GM23338 (cell line): ENCODE data around the gene HES4. TPM values are rescaled to one million over a fixed set of nuclear protein-coding genes. Genes with fewer than 3 reads are reported as not detected.

Source experiments
- ATAC-seq: fragments of 200-7000 bp; cut with Tn5 transposase; 3 replicates; pipeline ENCODE4 v1.9.1; 2020
- DNase-seq: peaks from one replicate; pipeline ENCODE4 v3.0.0-alpha.2; 2015; ENCODE audit warnings: low spot score
- H2AFZ ChIP-seq: fragments of 200-600 bp; sonication (generic); 2 replicates; pipeline ENCODE4 v1.8.0; 2016; ENCODE audit warnings: antibody characterized with exemption, mild to moderate bottlenecking, moderate library complexity
- H3F3A ChIP-seq: fragments of 200-600 bp; sonication (generic); replicated peaks from 2 replicates; pipeline ENCODE4 v1.8.0; 2017; ENCODE audit warnings: antibody characterized with exemption, mixed run types, low read depth
- H3K27ac ChIP-seq: fragments of 200-600 bp; sonication (generic); 2 replicates; pipeline ENCODE4 v1.6.1; 2016; ENCODE audit warnings: low read depth
- H3K27me3 ChIP-seq: fragments of 200-600 bp; sonication (generic); 2 replicates; pipeline ENCODE4 v1.8.0; 2016; ENCODE audit warnings: mild to moderate bottlenecking, mixed run types, moderate library complexity; ENCODE audit not compliant: insufficient read depth
- H3K36me3 ChIP-seq: fragments of 200-600 bp; sonication (generic); 2 replicates; pipeline ENCODE4 v1.8.0; 2016; ENCODE audit warnings: mild to moderate bottlenecking; ENCODE audit not compliant: insufficient read depth
- H3K4me1 ChIP-seq: fragments of 200-600 bp; sonication (generic); 2 replicates; pipeline ENCODE4 v1.8.0; 2016; ENCODE audit warnings: mild to moderate bottlenecking, moderate library complexity; ENCODE audit not compliant: insufficient read depth
- H3K4me2 ChIP-seq: fragments of 200-600 bp; sonication (generic); 2 replicates; pipeline ENCODE4 v1.7.1; 2017; ENCODE audit warnings: mixed run types
- H3K4me3 ChIP-seq: fragments of 200-600 bp; sonication (generic); 2 replicates; pipeline ENCODE4 v1.6.1; 2016; ENCODE audit warnings: mixed run types
- H3K79me2 ChIP-seq: fragments of 200-600 bp; sonication (generic); replicated peaks from 2 replicates; pipeline ENCODE4 v1.8.0; 2017; ENCODE audit warnings: mild to moderate bottlenecking; ENCODE audit not compliant: insufficient read depth
- H3K9me2 ChIP-seq: fragments of 200-600 bp; sonication (generic); 2 replicates; pipeline ENCODE4 v1.8.0; 2017; ENCODE audit not compliant: insufficient read depth
- H4K20me1 ChIP-seq: fragments of 200-600 bp; sonication (generic); replicated peaks from 2 replicates; pipeline ENCODE4 v1.8.0; 2017; ENCODE audit warnings: mild to moderate bottlenecking; ENCODE audit not compliant: insufficient read depth
- H3K27ac Mint-ChIP-seq: 2 replicates; pipeline ENCODE4 v1.8.0; 2020; ENCODE audit warnings: inconsistent platforms, mild to moderate bottlenecking, moderate library complexity, mixed read lengths
- H3K27me3 Mint-ChIP-seq: 3 replicates; pipeline ENCODE4 v1.8.0; 2022; ENCODE audit warnings: low read depth, mild to moderate bottlenecking, moderate library complexity, mixed read lengths, inconsistent platforms; ENCODE audit not compliant: insufficient read depth, poor library complexity
- H3K36me3 Mint-ChIP-seq: 3 replicates; pipeline ENCODE4 v1.8.0; 2021; ENCODE audit warnings: low read depth, mild to moderate bottlenecking, inconsistent platforms, moderate library complexity, mixed read lengths
- H3K4me1 Mint-ChIP-seq: 3 replicates; pipeline ENCODE4 v1.8.0; 2020; ENCODE audit warnings: mild to moderate bottlenecking, inconsistent platforms, mixed read lengths
- H3K4me3 Mint-ChIP-seq: 3 replicates; pipeline ENCODE4 v1.8.0; 2021; ENCODE audit warnings: moderate library complexity, mild to moderate bottlenecking, inconsistent platforms, mixed read lengths
- H3K9me3 Mint-ChIP-seq: 3 replicates; pipeline ENCODE4 v1.8.0; 2020; ENCODE audit warnings: moderate library complexity, mild to moderate bottlenecking, inconsistent platforms, mixed read lengths
- CREB1 ChIP-seq: fragments of 250-450 bp; sonication (Bioruptor Pico); IDR thresholded peaks from 2 replicates; pipeline ENCODE4 v1.5.0; 2020; ENCODE audit warnings: low read depth, mild to moderate bottlenecking, moderate library complexity
- ETS1 ChIP-seq: IDR thresholded peaks from 2 replicates; pipeline ENCODE4 v1.6.1; 2016; ENCODE audit warnings: antibody characterized with exemption
- EZH2 ChIP-seq: fragments of 200-600 bp; sonication (generic); IDR thresholded peaks from one replicate; pipeline ENCODE4 v1.8.0; 2017; ENCODE audit warnings: antibody characterized with exemption, mild to moderate bottlenecking, low read depth; ENCODE audit not compliant: unreplicated experiment
- EZH2phosphoT487 ChIP-seq: fragments of 200-600 bp; sonication (generic); IDR thresholded peaks from one replicate; pipeline ENCODE4 v1.8.1; 2018; ENCODE audit warnings: antibody characterized with exemption; ENCODE audit not compliant: unreplicated experiment
- JUNB ChIP-seq: IDR thresholded peaks from one replicate; pipeline ENCODE4 v1.6.1; 2016; ENCODE audit warnings: antibody characterized with exemption; ENCODE audit not compliant: unreplicated experiment
- NANOG ChIP-seq: IDR thresholded peaks from 2 replicates; pipeline ENCODE4 v1.6.1; 2016; ENCODE audit warnings: antibody characterized with exemption, borderline replicate concordance
- POLR2AphosphoS5 ChIP-seq: IDR thresholded peaks from 2 replicates; pipeline ENCODE4 v1.6.1; 2016; ENCODE audit warnings: antibody characterized with exemption, low read depth
- REST ChIP-seq: IDR thresholded peaks from one replicate; pipeline ENCODE4 v1.6.1; 2018; ENCODE audit warnings: antibody characterized with exemption; ENCODE audit not compliant: unreplicated experiment
- STAT1 ChIP-seq: IDR thresholded peaks from one replicate; pipeline ENCODE4 v1.6.1; 2016; ENCODE audit warnings: antibody characterized with exemption; ENCODE audit not compliant: unreplicated experiment
- ZNF114 ChIP-seq: fragments of 250-450 bp; sonication (Bioruptor Pico); IDR thresholded peaks from 2 replicates; pipeline ENCODE4 v1.5.0; 2020; ENCODE audit warnings: mild to moderate bottlenecking, moderate library complexity
- ZNF331 ChIP-seq: fragments of 250-450 bp; sonication (Bioruptor Pico); IDR thresholded peaks from 2 replicates; pipeline ENCODE4 v1.5.0; 2020; ENCODE audit warnings: low read depth, mild to moderate bottlenecking, moderate library complexity
- ZNF462 ChIP-seq: fragments of 250-450 bp; sonication (Bioruptor Pico); IDR thresholded peaks from 2 replicates; pipeline ENCODE4 v1.5.0; 2020; ENCODE audit warnings: mild to moderate bottlenecking, moderate library complexity
- polyA plus RNA-seq: library from polyadenylated mRNA; unstranded; fragments of >200 nt; fragmentation: Nextera tagmentation; extraction: Ambion mirVana; gene quantifications from 2 replicates; pipeline ENCODE4 v1.2.1, GENCODE V29; 2016
- total RNA-seq: library from RNA; depleted of rRNA; stranded (reverse); fragments of >200 nt; shearing (Covaris generic); gene quantifications from 2 replicates; pipeline ENCODE4 v1.2.3, GENCODE V29; 2014
- TF ChIP-seq, protein P1 (sequence below), 2 experiments: fragments of 200-600 bp in 1 of 2; sonication (generic) in 1 of 2; conservative IDR thresholded peaks; 2 replicates each; pipeline versions ENCODE4 v1.5.1 to v1.6.1; 2016 to 2017; ENCODE audit warnings: antibody characterized with exemption in 2 of 2, low read depth in 2 of 2, mild to moderate bottlenecking in 2 of 2, moderate library complexity in 1 of 2

HES4 gene
- total and polyA plus RNA-seq, 2 experiments from 2014 or later = 2.3 to 6.7 TPM

DNA sequence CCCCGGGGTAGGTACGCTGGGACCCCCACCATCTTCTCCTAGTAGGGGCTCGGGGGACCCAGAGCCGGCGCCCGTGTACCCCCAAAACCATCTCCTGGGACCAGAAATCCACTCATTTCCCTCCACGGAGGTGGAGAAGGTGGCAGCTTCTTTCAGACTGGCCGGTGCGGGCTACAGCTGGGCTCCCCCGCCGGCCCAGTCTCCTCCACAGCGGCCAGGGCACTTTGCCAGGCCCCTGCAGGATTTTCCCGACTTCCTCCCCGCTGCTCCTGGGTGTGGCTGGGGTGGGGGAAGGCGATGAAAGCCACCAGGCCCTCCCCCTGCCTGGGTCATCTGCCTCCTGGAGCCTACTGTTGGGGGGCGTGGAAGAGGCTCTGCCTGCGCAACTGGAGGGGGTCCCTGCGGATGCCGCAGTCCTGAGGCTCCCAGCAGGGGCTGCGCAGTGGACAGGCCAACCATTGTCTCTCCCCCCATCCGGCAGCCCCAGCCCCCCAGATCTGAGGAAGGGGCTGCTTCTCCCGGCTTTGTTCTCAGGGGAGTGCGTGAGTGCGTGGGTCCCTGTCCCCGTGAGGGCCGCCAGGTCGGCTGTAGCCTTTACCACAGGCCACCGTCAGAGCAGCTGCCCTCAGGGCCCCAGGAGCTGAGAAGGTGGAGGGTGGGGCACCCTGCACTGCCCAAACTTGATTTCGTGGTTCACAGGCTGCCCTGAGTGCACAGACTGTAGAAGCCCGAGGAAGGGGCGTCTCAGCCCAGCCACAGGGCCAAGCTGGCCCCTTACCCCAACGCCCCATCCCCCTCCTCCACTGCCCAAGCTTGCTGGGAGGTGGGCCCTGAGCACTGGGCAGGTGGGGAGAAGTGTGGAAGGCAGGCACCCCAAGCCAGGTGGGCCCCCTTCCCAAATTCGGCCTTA is 21.4 kb upstream of the HES4 start:
- Mint-ChIP-seq H3K9me3 (no peaks in the 10 kb centered on the region), H3K4me3 (peak overlapping the region; percentile 67), H3K27me3 (peaks cover 23% of the 10 kb centered on the region), H3K4me1 (peaks cover 34% of the 10 kb centered on the region), H3K27ac (no peak overlapping the region), H3K36me3 (peaks cover 20% of the 10 kb centered on the region)
- DNase-seq (peak; percentile 41), ATAC-seq (peak; percentile 3; the same call in 2 of the 3 replicates)
- Histone ChIP-seq H3K27ac (no peak overlapping the region), H3K9me2 (no peaks in the 10 kb centered on the region), H2AFZ (no peak overlapping the region), H3K4me3 (peak overlapping the region; percentile 68), H4K20me1 (peaks cover 4% of the 10 kb centered on the region; the same call in 1 of the 2 replicates), H3K4me2 (peak overlapping the region; percentile 94), H3K4me1 (peaks cover 45% of the 10 kb centered on the region), H3K36me3 (no peaks in the 10 kb centered on the region), H3K27me3 (peaks cover 2% of the 10 kb centered on the region; the same call in 1 of the 2 replicates), H3F3A (no peaks in the 10 kb centered on the region), H3K79me2 (0 out of 2 replicates have a peak, but pooled peaks cover 5% of the 10 kb centered on the region)
- TF ChIP-seq ZNF114 (CRISPR knock-in tag) (no peak), STAT1 (no peak), ZNF331 (CRISPR knock-in tag) (no peak), ZNF462 (CRISPR knock-in tag) (no peak), EZH2 (no peak), CREB1 (CRISPR knock-in tag) (no peak), ETS1 (no peak), JUNB (no peak), NANOG (no peak), POLR2AphosphoS5 (no peak), REST (no peak), EZH2phosphoT487 (no peak)
- TF ChIP-seq, protein P1, sequence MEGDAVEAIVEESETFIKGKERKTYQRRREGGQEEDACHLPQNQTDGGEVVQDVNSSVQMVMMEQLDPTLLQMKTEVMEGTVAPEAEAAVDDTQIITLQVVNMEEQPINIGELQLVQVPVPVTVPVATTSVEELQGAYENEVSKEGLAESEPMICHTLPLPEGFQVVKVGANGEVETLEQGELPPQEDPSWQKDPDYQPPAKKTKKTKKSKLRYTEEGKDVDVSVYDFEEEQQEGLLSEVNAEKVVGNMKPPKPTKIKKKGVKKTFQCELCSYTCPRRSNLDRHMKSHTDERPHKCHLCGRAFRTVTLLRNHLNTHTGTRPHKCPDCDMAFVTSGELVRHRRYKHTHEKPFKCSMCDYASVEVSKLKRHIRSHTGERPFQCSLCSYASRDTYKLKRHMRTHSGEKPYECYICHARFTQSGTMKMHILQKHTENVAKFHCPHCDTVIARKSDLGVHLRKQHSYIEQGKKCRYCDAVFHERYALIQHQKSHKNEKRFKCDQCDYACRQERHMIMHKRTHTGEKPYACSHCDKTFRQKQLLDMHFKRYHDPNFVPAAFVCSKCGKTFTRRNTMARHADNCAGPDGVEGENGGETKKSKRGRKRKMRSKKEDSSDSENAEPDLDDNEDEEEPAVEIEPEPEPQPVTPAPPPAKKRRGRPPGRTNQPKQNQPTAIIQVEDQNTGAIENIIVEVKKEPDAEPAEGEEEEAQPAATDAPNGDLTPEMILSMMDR (conservative IDR thresholded peaks at IDR 0.05; ENCODE audit: low read depth in 2 of 2) = no peak
